Measurements from ENCODE around the gene DEPDC5. TPM values are rescaled to one million over a fixed set of nuclear protein-coding genes. Genes with fewer than 3 reads are reported as not detected.

DEPDC5 gene
- total and polyA plus RNA-seq, 5 donors from 2014 or later: 4.1 to 57.6 (median 9.7) TPM

- Histone ChIP-seq H3K9me3 (ENCODE audit: control insufficient read depth in 2 of 2, low read length in 2 of 2) (no peaks in the 10 kb centered on the region), H3K4me1 (ENCODE audit: control insufficient read depth, insufficient read depth, low read length, poor library complexity, severe bottlenecking) (no peaks in the 10 kb centered on the region), H3K27me3 (ENCODE audit: control insufficient read depth, insufficient read depth, low read length) (no peaks in the 10 kb centered on the region), H3K27ac (ENCODE audit: insufficient read depth, low read length, poor library complexity, severe bottlenecking) (no peak overlapping the region), H3K36me3 (ENCODE audit: control insufficient read depth, insufficient read depth, low read length) (peaks cover 53% of the 10 kb centered on the region), H3K4me3 (ENCODE audit: low read depth, low read length) (no peak overlapping the region)
- Mint-ChIP-seq H3K9me3 (peaks cover 0 to 1% (median 0%) of the 10 kb centered on the region in 7 donors), H3K4me1 (peaks cover 10 to 18% (median 13%) of the 10 kb centered on the region in 4 donors), H3K36me3 (peaks cover 43% of the 10 kb centered on the region), H3K4me3 (peak overlapping the region in 1 of 4 donors; percentile 35), H3K27me3 (no peaks in the 10 kb centered on the region), H3K27ac (peak overlapping the region in 2 of 3 donors; percentile 64 to 80)
- ATAC-seq (ENCODE audit: low read depth in 2 of 2) (peak; percentile 62 to 78), DNase-seq (peak in 1 of 3 donors; percentile 44)
Observed at GRCh38 chr22:31829505-31829904, 75.7 kb downstream of the DEPDC5 start.

GRCh38 chr22:31830721-31831070 is 76.9 kb downstream of the DEPDC5 start:
- no peak for DNase-seq
- H3K4me3 ChIP-seq (ENCODE audit: low read depth, low read length): no peak overlapping the region
- ATAC-seq (ENCODE audit: low read depth in 2 of 2): no peak
- Mint-ChIP-seq H3K27ac (peak overlapping the region; percentile 50 to 64 (median 59)), H3K36me3 (peaks cover 50% of the 10 kb centered on the region), H3K9me3 (peaks cover 0 to 1% (median 0%) of the 10 kb centered on the region in 7 donors), H3K27me3 (no peaks in the 10 kb centered on the region), H3K4me3 (no peak overlapping the region), H3K4me1 (peaks cover 10 to 18% (median 11%) of the 10 kb centered on the region in 4 donors)
- no peak overlapping the region for H3K27ac ChIP-seq (ENCODE audit: insufficient read depth, low read length, poor library complexity, severe bottlenecking)
- H3K9me3 ChIP-seq (ENCODE audit: control insufficient read depth in 2 of 2, low read length in 2 of 2): no peaks in the 10 kb centered on the region
- H3K4me1 ChIP-seq (ENCODE audit: control insufficient read depth, insufficient read depth, low read length, poor library complexity, severe bottlenecking): no peaks in the 10 kb centered on the region
- no peaks in the 10 kb centered on the region for H3K27me3 ChIP-seq (ENCODE audit: control insufficient read depth, insufficient read depth, low read length)
- H3K36me3 ChIP-seq (ENCODE audit: control insufficient read depth, insufficient read depth, low read length): peaks cover 54% of the 10 kb centered on the region

GRCh38 chr22:31833930-31834329 is 80.1 kb downstream of the DEPDC5 start:
- no peak for ATAC-seq (ENCODE audit: low read depth in 2 of 2)
- H3K27ac ChIP-seq (ENCODE audit: insufficient read depth, low read length, poor library complexity, severe bottlenecking): no peak overlapping the region
- Mint-ChIP-seq H3K4me1 (peaks cover 10 to 18% (median 11%) of the 10 kb centered on the region in 4 donors), H3K9me3 (peaks cover 0 to 1% (median 0%) of the 10 kb centered on the region in 7 donors), H3K4me3 (no peak overlapping the region), H3K27ac (peak overlapping the region in 1 of 3 donors; percentile 65), H3K27me3 (no peaks in the 10 kb centered on the region), H3K36me3 (peaks cover 60% of the 10 kb centered on the region)
- no peak overlapping the region for H3K4me3 ChIP-seq (ENCODE audit: low read depth, low read length)
- H3K4me1 ChIP-seq (ENCODE audit: control insufficient read depth, insufficient read depth, low read length, poor library complexity, severe bottlenecking): no peaks in the 10 kb centered on the region
- H3K9me3 ChIP-seq (ENCODE audit: control insufficient read depth in 2 of 2, low read length in 2 of 2): no peaks in the 10 kb centered on the region
- peaks cover 47% of the 10 kb centered on the region for H3K36me3 ChIP-seq (ENCODE audit: control insufficient read depth, insufficient read depth, low read length)
- no peak for DNase-seq
- H3K27me3 ChIP-seq (ENCODE audit: control insufficient read depth, insufficient read depth, low read length): no peaks in the 10 kb centered on the region

GRCh38 chr22:31836010-31836409 is 82.2 kb downstream of the DEPDC5 start:
- ATAC-seq (ENCODE audit: low read depth in 2 of 2): no peak
- no peak overlapping the region for H3K27ac Mint-ChIP-seq
- H3K36me3 ChIP-seq (ENCODE audit: control insufficient read depth, insufficient read depth, low read length): peaks cover 60% of the 10 kb centered on the region

GRCh38 chr22:31838917-31839316 is 85.1 kb downstream of the DEPDC5 start:
- Histone ChIP-seq H3K4me1 (ENCODE audit: control insufficient read depth, insufficient read depth, low read length, poor library complexity, severe bottlenecking) (no peaks in the 10 kb centered on the region), H3K9me3 (ENCODE audit: control insufficient read depth in 2 of 2, low read length in 2 of 2) (no peaks in the 10 kb centered on the region), H3K27me3 (ENCODE audit: control insufficient read depth, insufficient read depth, low read length) (no peaks in the 10 kb centered on the region), H3K36me3 (ENCODE audit: control insufficient read depth, insufficient read depth, low read length) (peaks cover 69% of the 10 kb centered on the region), H3K4me3 (ENCODE audit: low read depth, low read length) (no peak overlapping the region), H3K27ac (ENCODE audit: insufficient read depth, low read length, poor library complexity, severe bottlenecking) (no peak overlapping the region)
- H3K27ac Mint-ChIP-seq: peak overlapping the region in 1 of 3 donors; percentile 37
- DNase-seq: no peak
- peaks cover 0 to 2% (median 0%) of the 10 kb centered on the region in 4 donors for H3K4me1 Mint-ChIP-seq
- no peak for ATAC-seq (ENCODE audit: low read depth in 2 of 2)
- H3K9me3 Mint-ChIP-seq: no peaks in the 10 kb centered on the region
- H3K27me3 Mint-ChIP-seq: no peaks in the 10 kb centered on the region
- no peak overlapping the region for H3K4me3 Mint-ChIP-seq
- peaks cover 70% of the 10 kb centered on the region for H3K36me3 Mint-ChIP-seq

More at GRCh38 chr22:31836010-31836409, 82.2 kb downstream of the DEPDC5 start:
- peaks cover 0 to 5% (median 3%) of the 10 kb centered on the region in 4 donors for H3K4me1 Mint-ChIP-seq
- Histone ChIP-seq H3K27me3 (ENCODE audit: control insufficient read depth, insufficient read depth, low read length) (no peaks in the 10 kb centered on the region), H3K4me1 (ENCODE audit: control insufficient read depth, insufficient read depth, low read length, poor library complexity, severe bottlenecking) (no peaks in the 10 kb centered on the region), H3K27ac (ENCODE audit: insufficient read depth, low read length, poor library complexity, severe bottlenecking) (no peak overlapping the region), H3K9me3 (ENCODE audit: control insufficient read depth in 2 of 2, low read length in 2 of 2) (no peaks in the 10 kb centered on the region), H3K4me3 (ENCODE audit: low read depth, low read length) (no peak overlapping the region)
- no peak for DNase-seq
- peaks cover 0 to 1% (median 0%) of the 10 kb centered on the region in 7 donors for H3K9me3 Mint-ChIP-seq
- H3K36me3 Mint-ChIP-seq: peaks cover 70% of the 10 kb centered on the region
- no peaks in the 10 kb centered on the region for H3K27me3 Mint-ChIP-seq
- no peak overlapping the region for H3K4me3 Mint-ChIP-seq

GRCh38 chr22:31839986-31840385 is 86.2 kb downstream of the DEPDC5 start:
- no peaks in the 10 kb centered on the region for H3K4me1 ChIP-seq (ENCODE audit: control insufficient read depth, insufficient read depth, low read length, poor library complexity, severe bottlenecking)
- no peak for DNase-seq
- H3K36me3 ChIP-seq (ENCODE audit: control insufficient read depth, insufficient read depth, low read length): peaks cover 74% of the 10 kb centered on the region
- no peak for ATAC-seq (ENCODE audit: low read depth in 2 of 2)
- no peaks in the 10 kb centered on the region for H3K27me3 ChIP-seq (ENCODE audit: control insufficient read depth, insufficient read depth, low read length)
- H3K36me3 Mint-ChIP-seq: peaks cover 66% of the 10 kb centered on the region
- no peak overlapping the region for H3K27ac ChIP-seq (ENCODE audit: insufficient read depth, low read length, poor library complexity, severe bottlenecking)
- no peak overlapping the region for H3K4me3 Mint-ChIP-seq
- H3K9me3 ChIP-seq (ENCODE audit: control insufficient read depth in 2 of 2, low read length in 2 of 2): no peaks in the 10 kb centered on the region
- no peaks in the 10 kb centered on the region for H3K9me3 Mint-ChIP-seq
- no peak overlapping the region for H3K27ac Mint-ChIP-seq
- H3K4me3 ChIP-seq (ENCODE audit: low read depth, low read length): no peak overlapping the region
- no peaks in the 10 kb centered on the region for H3K27me3 Mint-ChIP-seq
- H3K4me1 Mint-ChIP-seq: peaks cover 0 to 2% (median 0%) of the 10 kb centered on the region in 4 donors

- H3K27me3 Mint-ChIP-seq: no peaks in the 10 kb centered on the region
- H3K4me1 Mint-ChIP-seq: peaks cover 0 to 2% (median 0%) of the 10 kb centered on the region in 4 donors
- no peak overlapping the region for H3K4me3 Mint-ChIP-seq
- H3K36me3 Mint-ChIP-seq: peaks cover 66% of the 10 kb centered on the region
- no peak overlapping the region for H3K27ac ChIP-seq (ENCODE audit: insufficient read depth, low read length, poor library complexity, severe bottlenecking)
- no peaks in the 10 kb centered on the region for H3K27me3 ChIP-seq (ENCODE audit: control insufficient read depth, insufficient read depth, low read length)
- DNase-seq (no peak), ATAC-seq (ENCODE audit: low read depth in 2 of 2) (no peak)
- H3K4me3 ChIP-seq (ENCODE audit: low read depth, low read length): no peak overlapping the region
- no peaks in the 10 kb centered on the region for H3K9me3 Mint-ChIP-seq
- H3K4me1 ChIP-seq (ENCODE audit: control insufficient read depth, insufficient read depth, low read length, poor library complexity, severe bottlenecking): no peaks in the 10 kb centered on the region
- peaks cover 75% of the 10 kb centered on the region for H3K36me3 ChIP-seq (ENCODE audit: control insufficient read depth, insufficient read depth, low read length)
- H3K9me3 ChIP-seq (ENCODE audit: control insufficient read depth in 2 of 2, low read length in 2 of 2): no peaks in the 10 kb centered on the region
- H3K27ac Mint-ChIP-seq: peak overlapping the region in 1 of 3 donors; percentile 55
Observed at GRCh38 chr22:31840585-31840984, 86.8 kb downstream of the DEPDC5 start.

GRCh38 chr22:31841078-31841827 is 87.4 kb downstream of the DEPDC5 start:
- peaks cover 0 to 4% (median 0%) of the 10 kb centered on the region in 4 donors for H3K4me1 Mint-ChIP-seq
- Histone ChIP-seq H3K27me3 (ENCODE audit: control insufficient read depth, insufficient read depth, low read length) (no peaks in the 10 kb centered on the region), H3K9me3 (ENCODE audit: control insufficient read depth in 2 of 2, low read length in 2 of 2) (no peaks in the 10 kb centered on the region), H3K4me1 (ENCODE audit: control insufficient read depth, insufficient read depth, low read length, poor library complexity, severe bottlenecking) (no peaks in the 10 kb centered on the region), H3K36me3 (ENCODE audit: control insufficient read depth, insufficient read depth, low read length) (peaks cover 82% of the 10 kb centered on the region), H3K27ac (ENCODE audit: insufficient read depth, low read length, poor library complexity, severe bottlenecking) (no peak overlapping the region), H3K4me3 (ENCODE audit: low read depth, low read length) (no peak overlapping the region)
- no peak overlapping the region for H3K4me3 Mint-ChIP-seq
- DNase-seq (no peak), ATAC-seq (ENCODE audit: low read depth in 2 of 2) (no peak)
- H3K36me3 Mint-ChIP-seq: peaks cover 67% of the 10 kb centered on the region
- H3K27ac Mint-ChIP-seq: peak overlapping the region in 2 of 3 donors; percentile 42 to 43
- H3K9me3 Mint-ChIP-seq: no peaks in the 10 kb centered on the region
- no peaks in the 10 kb centered on the region for H3K27me3 Mint-ChIP-seq
